NCI-H774 (cell line): Measurements from ENCODE around the gene TMEM140.
"Not testable (repeated sequence)": the region's sequence is repeated elsewhere in the genome, so short reads cannot be mapped to it uniquely, and the experiment has no call there.

Source experiments
- DNase-seq: peaks from one replicate; lab custom pipeline; 2025; lab: John Stamatoyannopoulos, UW

The TMEM140 gene

DNA sequence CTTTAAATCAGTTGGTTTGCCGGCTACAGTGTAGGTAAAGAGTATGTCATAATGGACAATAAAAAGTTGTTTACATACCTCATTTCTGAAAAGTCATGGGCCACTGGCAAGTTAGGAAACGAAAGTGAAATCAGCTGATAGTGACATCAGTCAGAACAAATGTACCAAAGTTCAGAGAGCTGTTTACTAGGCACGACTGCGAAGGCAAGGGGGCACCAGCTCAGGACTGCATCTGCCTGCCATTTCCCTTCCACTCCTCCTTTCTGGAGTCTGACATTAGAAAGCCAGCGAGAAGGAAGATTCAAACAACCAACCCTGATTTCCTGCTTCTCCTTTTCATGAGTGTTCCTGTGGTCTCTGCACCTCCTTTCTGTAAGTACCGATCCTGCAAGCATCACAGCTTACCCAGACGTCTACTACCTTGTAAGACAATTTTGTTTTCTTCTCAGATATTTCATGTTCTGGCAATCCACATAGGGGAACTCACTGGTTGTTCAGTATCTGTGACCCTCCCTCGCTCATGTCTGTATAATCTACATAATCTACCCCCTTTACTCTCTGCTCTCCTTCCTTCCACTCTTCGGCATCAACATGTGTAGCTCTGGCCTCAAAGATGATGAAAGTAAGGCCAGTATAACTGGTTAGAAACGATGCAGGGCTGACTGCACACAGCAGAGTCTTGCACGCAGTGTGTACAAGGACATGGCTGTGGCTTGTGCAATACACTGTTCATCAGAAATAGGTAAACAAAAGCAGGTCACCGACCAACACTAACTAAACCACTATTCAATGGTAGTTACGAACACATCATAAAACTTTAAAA lies at the start of gene TMEM140:
TSS of gene TMEM140 (plus strand) at position 174 of the 823 bp plus-strand sequence. CDS start 16,370 bp downstream, outside the sequence.
- DNase-seq, result peak; percentile 34

DNA sequence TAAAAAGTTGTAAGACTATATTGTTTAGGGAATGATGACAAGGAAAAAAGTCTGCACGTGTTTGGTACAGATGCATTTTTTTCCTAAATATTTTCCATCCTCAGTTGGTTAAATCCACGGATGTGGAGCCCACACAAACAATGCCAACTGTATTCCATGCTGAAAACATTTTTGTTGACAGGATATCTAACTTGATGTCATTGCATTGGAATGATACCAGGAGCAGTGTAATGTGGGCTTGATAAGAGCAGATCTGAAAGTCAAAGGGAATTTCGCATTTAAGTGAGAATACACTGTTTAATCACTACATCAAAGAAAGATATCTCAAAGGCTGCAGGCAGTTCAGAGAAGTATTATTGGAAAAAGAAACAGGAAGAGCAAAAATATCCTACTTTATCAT lies 49.5 kb upstream of the TMEM140 start:
- DNase-seq, result no peak

DNA sequence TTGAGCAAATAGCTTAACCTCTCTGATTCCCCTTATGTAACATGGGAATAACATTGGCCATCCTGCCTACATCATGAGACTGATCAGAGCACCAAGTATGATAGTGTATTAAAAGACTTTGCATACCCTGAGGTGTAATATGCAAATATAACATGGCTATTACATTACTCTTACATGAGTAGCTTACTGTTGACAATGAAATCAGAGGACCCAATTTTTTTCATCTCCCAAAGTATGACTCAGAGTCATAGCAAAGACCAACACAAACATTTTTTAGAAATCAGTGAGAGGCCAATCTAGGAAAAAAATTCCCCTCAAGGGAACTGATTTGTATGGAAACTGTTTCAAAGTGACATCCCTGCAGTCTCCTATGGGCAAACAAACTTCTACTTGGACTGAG lies 47.0 kb upstream of the TMEM140 start:
- DNase-seq, result no peak

DNA sequence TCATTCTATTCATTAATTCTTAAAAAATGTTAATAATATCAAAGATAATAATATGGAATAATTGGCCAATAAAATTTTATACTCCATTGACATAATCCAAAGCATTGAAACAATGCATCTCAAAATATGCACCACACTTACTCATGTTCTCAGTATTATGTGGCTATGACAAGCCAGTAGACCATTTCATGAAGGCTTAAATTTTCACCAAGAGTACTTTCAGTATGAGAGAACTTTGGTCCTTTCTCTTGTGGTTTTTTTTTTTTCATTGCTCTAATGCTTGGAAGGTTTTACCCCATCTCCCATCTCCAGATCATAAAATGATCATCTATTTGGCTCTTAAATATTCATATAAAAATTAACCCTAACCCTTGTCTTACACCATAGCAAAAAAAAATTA lies 45.5 kb upstream of the TMEM140 start:
- no peak for DNase-seq

DNA sequence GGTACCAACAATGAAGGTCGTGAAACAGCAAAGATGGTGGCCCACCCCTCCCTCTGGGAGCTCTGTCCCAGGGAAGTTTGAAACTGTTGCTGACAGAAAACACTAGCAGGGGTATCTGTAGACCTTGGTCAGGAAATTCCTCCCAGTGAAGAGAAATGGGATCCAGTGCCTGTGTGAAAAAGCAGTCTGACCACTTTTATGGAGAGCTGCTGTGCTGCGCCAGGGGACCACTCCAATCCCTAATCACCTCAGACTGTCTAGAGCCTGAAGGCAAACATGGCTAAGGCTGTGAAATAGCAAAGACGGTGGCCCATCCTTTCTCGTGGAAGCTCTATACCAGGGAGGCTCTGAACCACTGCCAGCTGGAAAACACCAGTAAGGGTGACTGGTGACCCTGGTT lies 38.3 kb upstream of the TMEM140 start:
- no peak for DNase-seq

GRCh38 chr7:135109976-135110375 lies 37.9 kb upstream of the TMEM140 start:
- DNase-seq, result no peak

GRCh38 chr7:135111379-135111778 lies 36.5 kb upstream of the TMEM140 start:
- DNase-seq, result no peak

- DNase-seq, result no peak
Observed at GRCh38 chr7:135114622-135115021, 33.2 kb upstream of the TMEM140 start.

GRCh38 chr7:135117096-135117495 lies 30.8 kb upstream of the TMEM140 start:
- no peak for DNase-seq

DNA sequence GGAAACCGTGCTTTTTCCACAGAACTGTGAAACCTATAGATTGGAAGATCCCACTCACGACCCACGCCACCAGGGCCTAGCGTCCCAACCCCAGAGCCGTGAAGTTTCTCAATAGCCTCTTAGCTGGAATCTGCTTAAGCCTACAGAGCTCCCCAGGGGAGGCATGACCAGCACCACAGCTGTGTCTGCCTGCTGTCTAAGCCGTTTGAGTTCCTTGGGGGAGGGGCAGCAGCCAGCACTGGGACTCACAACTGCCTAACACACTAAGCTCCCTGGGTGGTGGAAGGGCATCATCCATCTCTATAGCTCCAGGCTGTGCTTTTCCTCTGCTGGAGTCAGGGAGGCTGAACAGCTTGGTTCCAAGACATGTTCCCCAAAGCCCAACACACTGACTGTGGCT lies 26.0 kb upstream of the TMEM140 start:
- no peak for DNase-seq

DNA sequence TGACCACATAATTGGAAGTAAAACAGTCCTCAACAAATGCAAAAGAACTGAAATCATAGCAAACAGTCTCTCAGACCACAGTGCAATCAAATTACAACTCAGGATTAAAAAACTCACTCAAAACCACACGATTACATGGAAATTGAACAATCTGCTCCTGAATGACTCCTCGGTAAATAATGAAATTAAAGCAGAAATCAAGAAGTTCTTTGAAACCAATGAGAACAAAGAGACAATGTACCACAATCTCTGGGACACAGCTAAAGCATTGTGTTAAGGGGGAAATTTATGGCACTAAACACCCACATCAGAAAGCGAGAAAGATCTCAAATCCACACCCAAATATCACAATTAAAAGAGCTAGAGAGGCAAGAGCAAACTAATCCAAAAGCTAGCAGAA lies 23.2 kb upstream of the TMEM140 start:
- DNase-seq, result not testable (repeated sequence)

- DNase-seq, result no peak
Observed at GRCh38 chr7:135128931-135129330, 18.9 kb upstream of the TMEM140 start.

DNA sequence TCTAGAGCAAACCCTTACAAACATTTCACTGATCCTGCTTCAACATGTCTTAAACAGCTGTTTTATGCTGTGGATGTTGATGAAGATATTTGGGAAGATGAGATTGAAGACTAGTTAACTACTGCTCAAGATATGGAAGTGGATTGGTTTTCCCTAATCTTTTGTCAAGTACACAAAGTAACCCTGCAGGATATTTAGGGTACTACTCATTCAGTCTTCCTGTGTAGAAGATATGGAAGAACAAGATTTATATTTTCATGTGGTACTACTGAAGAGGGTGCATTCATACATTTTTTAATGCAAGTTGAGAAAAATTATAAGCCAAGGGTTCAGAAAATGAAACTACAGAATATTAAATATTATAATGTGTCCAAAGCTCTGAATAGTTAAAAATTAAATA lies 18.3 kb upstream of the TMEM140 start:
- DNase-seq, result no peak

DNA sequence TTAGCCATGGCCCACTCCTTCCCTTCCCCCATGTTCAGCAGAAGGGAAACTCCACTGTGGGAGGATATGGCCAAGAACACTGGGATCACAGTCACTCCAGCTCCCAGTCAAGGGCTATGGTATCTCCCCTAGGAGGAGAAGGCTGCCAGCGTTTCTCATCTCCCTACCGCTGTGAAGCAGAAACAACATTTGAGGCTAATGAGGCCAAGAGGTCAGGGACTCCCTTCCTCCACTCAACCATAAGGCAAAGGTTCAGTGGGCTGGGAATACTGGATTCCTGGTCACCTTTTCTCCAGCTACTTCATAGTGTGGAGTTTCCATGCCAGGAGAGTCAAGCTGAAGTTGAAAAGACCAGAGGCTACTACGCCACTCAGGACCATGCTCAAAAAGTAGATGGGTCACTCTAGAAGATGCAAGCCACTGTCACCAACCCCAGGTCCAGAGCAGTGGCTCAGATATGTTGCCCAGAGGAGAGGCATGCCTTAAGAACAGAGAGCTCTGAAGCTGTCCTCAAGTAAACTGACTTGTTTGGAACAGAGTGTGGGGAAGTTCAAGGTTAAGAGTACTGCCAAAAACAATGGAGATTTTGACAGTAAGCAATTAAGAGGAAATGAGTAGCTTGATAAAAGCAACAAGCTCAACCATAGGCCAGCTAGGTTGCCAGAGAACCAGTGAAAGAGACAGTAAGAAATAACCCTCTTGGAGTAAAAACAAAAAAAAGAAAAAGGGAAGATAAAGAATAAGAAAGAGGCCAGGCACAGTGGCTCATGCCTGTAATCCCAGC lies 3.8 kb upstream of the TMEM140 start:
- DNase-seq, result no peak

DNA sequence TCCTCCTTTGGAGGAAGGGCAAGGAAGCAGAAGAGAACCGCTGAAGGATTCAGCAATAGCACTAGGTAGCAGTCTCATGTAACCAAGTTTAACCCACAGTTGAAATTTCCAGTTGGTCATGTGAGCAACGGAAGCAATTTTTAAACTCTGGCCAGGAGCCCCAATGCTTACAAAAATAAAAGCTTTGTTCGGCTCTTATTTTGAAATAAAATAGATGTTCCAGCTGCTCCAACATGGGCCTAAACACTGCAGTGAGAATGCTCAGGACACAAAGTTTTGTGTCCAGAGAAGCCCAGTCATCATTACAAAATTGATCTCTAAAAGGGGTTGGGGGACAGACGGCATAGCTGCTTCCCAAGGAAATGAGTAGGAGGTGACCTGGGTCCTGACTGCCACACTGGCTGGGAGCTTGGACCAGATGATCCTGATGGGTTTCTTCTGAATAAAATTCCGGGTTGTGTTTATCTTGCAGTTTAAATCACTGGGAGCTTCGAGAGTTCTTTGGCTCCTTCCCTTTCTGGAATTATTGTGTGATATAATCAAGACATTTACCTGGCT lies 452 bp upstream of the TMEM140 start:
- DNase-seq, result no peak

DNA sequence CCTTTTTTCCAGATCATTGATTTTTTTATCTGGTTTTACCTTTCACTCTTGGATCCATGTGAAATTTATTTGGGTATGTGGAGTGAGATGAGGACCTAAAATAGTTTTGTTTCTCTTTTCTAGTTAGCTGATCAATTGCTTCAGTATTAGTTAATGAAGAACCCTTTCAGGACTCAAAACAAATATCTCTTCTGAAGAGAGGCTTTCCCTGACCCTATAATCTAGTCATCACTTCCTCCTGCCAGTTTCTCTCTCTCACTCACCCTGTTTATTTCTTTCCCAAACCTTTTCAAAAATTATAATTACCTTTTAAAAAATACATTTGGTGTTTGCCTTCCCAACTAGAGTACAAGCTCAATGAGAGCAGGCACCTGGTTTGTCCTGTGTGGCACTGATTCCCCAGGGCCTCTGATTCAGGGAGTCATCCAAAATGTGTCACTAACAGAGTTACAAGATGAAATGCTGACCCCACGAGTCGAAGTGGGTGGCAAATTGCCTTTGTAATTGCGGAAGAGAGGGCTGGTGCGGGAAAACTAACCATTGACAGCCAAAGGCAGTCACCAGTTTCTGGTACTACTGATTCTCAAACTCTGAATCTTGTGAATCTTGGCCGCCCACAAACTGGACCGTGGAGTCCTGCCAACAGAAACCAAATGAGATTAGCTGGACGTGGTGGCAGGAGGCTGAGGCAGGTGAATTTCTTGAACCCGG lies 2.4 kb downstream of the TMEM140 start:
- no peak for DNase-seq

GRCh38 chr7:135151132-135151531 lies 3.3 kb downstream of the TMEM140 start:
- DNase-seq, result no peak

DNA sequence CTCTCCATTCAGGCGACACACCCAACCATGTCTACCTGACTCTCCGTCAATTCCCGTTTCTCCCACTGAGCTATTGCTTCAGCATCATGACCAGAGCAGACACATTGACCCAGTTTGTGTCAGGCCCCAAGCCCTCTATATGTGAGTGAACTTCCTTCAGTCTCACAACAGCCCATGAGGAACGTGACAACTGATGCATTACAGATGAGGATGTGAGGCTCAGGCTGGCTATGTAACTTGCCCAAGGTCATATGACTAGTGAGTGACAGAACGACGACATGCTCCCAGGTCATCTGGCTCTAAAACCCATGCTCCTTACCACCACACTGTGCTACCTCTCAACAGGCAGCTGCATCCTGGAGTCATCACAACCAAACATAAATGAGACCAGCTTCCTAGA lies 3.7 kb downstream of the TMEM140 start:
- DNase-seq, result no peak

- no peak for DNase-seq
Observed at GRCh38 chr7:135152442-135152841, 4.6 kb downstream of the TMEM140 start.

DNA sequence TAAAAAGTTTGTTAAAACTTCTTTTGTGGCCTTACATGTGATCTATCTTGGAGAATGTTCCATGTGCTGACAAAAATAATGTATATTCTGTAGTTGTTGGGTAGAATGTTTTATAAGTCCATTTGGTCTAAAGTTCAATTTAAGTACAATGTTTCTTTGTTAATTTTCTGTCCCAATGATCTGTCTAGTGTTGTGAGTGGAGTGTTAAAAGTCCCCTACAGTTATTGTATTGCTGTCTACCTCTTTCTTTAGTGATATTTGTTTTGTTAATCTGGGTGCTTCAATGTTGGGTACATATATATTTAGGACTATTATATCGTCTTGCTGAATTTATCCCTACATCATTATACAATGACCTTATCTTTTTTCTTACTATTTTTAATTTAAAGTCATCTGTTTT lies 6.9 kb downstream of the TMEM140 start:
- DNase-seq, result no peak

DNA sequence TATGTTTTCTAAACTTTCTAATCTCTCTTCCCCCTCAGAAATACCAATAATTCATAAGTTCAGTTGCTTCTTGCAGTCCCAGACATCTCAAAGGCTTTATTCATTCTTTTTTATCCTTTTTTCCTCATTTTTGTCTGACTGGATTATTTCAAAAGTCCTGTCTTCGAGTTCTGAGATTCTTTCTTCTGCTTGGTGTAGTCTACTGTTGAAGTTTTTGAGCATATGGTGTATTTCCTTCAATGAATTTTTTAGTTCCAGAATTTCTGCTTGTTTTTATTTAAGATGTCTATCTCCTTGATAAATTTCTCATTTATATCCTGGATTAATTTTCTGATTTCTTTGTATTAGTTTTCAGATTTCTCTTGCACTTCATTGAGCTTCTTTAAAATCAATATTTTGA lies 8.4 kb downstream of the TMEM140 start:
- DNase-seq, result no peak

DNA sequence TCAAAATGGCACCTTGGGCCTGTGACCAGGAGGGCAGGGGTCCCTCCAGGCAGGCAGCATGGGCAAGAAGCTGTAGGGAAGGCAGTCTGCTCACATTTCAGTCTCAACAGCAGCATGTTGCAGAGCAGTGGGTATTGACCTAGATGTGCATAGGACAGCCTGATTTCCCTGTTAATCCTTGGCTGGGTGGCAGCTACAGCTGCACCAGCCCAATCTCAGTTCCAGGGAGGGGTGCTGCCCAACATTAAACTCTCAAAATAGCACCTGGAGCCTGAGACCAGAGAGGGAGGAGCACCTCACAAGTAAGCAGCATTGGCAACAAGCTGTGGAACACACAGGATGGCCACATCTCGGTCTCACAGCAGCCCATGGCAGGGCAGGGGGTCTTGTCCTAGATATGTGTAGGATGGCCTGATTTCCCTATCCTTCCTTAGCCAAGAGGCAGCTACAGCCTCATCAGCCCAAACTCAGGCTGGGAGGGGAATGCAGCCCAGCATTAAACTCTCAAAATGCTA lies 10.3 kb downstream of the TMEM140 start:
- no peak for DNase-seq
